Stimulated activated CD4-positive, alpha-beta T cell treated with anti-CD3 and anti-CD28 coated beads, Interleukin-2, amount 100 ng/mL, for 24 hours (primary cell): ENCODE measurements around the gene SNTG2.
"Not testable (repeated sequence)": the region's sequence is repeated elsewhere in the genome, so short reads cannot be mapped to it uniquely, and the experiment has no call there.

Experiments used
- DNase-seq, 2 donors: peaks; one replicate each; pipeline ENCODE4 v3.0.0-alpha.2; 2020

Gene SNTG2

DNA sequence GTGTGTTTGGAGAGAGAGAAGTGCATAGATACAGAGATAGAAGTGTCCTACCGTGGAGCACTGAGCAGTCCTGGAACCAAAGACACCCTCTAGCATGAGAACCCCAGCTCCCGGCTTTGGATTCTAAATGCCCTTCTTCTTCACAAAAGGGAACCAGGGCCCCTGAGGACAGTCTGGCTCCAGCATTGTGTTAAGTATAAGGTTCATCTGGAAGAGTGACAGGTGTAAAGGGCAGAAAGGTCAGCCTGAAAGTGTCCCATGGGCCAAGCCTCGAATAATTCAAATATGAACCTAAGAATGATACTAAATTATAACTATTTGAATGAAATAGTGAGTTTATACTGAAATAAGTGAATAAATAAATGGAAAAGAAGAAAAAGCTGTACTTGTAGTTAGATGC, 109.7 kb downstream of the SNTG2 start:
- DNase-seq: no peak

DNA sequence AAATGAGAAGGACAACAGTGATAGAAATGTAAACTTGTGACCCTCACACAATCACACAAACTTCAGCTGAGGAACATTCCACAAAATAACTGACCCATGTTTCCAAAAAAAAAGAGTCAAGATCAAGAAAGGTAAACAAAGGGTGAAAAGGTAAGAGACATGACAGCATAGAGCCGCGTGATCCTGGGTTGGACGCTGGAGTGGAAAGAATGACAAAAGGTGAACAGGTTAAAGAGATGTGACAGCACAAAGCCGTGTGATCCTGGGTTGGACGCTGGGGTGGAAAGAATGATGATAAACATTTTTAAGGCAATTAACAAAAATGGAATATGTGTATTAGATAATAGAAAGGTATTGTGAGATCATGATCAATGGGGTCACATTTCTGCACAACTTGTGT, 110.3 kb downstream of the SNTG2 start:
- DNase-seq: no peak

DNA sequence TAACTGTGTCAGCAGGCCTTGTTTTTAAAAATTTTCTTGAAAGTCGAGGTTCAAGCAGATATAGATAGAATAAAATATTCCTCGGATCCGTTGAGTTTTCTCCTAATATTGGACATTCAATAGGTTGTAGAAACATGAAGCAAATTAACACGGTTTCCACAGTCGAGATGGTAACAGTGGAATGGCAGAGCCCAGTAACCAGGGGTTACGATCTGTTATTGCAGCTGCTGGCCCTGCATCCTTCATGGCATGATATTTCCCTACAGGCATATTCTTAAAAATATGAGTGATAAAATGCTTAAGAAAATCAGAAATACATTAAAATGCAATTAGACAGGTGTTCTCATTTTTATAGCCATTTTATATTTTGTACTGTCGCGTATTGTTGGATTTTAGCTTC, 117.6 kb downstream of the SNTG2 start:
- no peak for DNase-seq

DNA sequence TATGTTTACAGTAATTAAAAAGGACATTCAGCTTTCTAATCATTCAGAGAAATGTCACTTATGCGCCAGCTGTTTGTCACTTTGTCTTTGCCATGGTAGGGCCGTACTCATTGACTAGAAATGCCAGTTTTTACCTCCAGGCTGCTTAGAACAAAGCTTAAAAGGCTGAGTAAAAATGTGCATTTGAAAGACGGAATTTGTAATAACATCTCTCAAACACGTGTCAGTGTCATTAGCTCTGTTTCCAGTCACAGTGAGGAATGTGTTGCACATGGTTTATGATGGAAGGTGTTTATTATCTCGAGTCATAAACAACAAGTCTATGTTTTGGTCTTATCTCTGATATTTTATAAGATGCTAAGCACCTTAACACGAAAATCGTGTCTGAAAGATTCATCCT, 118.2 kb downstream of the SNTG2 start:
- DNase-seq: no peak

DNA sequence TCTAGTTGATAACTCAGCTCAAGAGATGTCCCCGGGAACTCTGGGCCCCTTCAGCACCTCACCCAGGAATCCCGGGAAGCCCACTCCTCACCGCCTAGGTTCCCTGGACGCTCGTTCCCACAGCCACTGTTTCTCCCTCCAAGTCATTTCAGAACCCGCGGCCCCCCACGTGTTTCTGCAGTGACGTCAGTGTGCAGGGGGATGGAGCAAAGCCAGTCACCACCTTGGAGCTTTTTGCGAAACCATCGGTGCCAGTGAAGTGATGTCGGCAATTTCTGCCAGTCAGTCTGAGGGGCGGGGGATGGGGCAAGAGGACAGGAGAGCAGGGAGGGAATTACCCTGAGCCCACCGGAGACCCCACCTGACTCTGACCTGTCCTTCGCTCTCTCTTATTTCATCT, 119.2 kb downstream of the SNTG2 start:
- DNase-seq: no peak

DNA sequence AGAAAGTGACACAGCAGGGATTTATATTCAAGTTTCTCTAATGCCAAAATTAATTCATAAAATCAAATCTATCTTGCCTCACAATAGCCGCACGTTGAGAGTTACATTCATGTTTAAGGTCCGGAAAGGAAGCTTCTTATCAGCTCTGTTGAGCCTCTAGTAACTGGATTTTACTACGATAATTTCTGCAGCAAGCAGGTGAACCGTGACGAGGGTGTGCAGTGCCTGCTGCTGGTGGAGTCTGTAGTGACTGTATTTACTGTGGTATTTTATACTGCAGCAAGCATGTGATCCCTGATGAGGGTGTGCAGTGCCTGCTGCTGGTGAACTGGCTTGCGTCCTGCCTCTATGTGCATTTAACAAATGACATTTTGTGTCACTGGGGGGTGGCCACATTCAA, 120.0 kb downstream of the SNTG2 start:
- no peak for DNase-seq

DNA sequence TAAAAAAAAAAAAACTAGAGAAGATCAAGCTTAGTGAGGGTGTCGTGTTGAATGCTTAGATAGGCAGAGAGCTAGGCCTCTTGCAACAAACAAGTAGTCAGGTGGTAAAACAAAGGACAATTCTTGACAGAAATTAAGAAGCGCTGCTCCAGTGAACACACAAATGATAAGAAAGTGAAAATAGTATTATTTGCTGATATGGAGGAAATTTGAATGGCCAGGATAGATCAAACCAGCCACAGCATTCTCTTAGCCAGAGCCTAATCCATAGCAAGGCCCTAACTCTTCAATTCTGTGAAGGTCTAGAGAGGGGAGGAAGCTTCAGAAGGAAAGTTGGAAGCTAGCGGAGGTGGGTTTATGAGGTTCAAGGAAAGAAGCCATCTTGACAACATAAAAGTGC, 121.0 kb downstream of the SNTG2 start:
- no peak for DNase-seq

DNA sequence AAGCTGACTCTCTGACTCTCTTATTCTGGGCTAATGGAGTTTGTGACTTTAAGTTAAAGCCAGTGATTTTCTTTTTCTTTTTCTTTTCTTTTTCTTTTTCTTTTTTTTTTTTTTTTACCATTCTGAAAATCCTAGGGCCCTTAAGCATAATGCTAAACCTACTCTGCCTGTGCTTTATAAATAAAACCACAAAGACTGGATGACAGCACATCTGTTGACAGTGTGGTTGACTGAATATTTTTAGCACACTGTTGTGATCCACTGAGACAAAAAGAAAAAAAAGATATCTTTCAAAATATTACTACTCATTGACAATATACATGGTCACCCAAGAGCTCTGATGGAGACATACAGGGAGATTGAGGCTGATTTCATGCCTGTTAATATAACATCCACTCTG, 121.6 kb downstream of the SNTG2 start:
- DNase-seq: no peak

DNA sequence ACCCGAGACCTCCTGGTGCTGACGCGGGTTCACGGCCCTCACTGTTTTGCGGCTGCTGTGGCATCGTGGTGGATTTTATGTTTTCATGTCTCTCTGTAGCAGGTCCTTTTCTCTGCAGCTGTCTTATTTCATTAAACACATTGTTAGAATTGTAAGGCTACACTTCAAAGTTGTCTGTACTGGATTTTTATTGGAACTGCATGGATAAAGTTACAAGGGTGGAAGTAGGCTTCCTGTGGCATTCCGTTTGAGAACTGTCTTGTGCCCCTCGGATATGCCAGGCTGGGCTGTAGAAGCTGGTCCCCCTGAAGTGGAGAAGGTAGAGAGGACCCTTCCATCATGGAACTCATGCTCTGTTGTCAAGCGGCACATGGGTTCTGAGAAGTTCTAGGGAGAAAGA, 127.3 kb downstream of the SNTG2 start:
- DNase-seq: no peak

DNA sequence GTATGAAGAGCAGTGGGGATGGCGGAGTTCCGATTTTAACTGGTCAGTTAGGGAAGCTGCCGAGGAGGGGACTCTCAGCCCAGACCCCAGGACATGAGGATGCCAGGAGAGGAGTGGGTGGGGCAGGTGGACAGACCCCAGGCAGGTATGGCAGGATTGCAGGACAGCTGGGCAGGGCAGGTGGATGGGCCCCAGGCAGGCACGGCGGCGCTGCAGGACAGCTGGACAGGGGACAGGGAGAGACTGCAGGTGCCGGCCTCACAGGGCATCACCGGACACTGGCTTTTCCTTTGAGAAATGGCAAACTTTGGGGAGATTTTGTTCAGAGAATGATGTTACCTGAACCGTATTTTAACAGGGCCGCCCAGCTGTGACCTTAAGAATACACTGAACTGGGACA, 127.7 kb downstream of the SNTG2 start:
- no peak for DNase-seq

DNA sequence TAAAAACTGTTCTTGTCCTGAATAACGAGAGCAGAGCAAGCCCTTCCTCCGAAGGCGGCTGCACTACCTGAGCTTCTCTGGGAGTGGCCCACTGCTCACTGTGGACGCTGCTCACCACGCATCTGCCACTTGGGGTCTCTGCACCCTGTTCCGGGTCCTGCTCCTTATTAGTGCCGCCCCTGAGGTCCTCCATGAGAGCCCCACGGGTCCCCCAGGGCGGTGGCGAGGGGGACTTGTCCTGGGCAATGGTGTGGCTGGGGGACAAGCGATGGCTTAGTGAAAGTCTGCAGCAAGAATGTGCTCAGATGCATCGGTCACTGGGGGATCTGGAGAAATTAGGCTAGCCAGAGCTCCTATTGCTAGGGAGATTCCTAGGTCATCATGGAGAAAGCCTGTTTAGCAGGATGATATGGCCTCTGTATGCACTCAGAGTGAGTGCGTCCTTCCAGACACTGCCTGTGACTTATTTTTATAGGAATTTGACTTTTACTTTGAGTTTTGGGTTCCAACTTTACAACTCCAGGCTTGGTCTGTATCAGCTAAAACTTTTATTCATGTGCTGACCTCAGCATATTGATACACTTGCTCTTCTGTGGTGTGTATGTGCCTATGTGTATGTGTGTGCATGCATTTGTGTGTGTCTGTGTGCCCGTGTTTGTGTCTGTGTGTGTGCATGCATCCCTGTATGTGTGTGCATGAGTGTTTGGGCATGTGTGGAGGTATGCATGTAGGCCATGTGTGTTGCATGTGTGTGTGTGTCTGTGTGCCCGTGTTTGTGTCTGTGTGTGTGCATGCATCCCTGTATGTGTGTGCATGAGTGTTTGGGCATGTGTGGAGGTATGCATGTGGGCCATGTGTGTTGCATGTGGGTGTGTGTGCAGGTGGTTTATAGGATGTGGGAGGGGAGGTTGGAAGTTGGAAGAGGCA, 129.5 kb downstream of the SNTG2 start:
- DNase-seq: no peak

DNA sequence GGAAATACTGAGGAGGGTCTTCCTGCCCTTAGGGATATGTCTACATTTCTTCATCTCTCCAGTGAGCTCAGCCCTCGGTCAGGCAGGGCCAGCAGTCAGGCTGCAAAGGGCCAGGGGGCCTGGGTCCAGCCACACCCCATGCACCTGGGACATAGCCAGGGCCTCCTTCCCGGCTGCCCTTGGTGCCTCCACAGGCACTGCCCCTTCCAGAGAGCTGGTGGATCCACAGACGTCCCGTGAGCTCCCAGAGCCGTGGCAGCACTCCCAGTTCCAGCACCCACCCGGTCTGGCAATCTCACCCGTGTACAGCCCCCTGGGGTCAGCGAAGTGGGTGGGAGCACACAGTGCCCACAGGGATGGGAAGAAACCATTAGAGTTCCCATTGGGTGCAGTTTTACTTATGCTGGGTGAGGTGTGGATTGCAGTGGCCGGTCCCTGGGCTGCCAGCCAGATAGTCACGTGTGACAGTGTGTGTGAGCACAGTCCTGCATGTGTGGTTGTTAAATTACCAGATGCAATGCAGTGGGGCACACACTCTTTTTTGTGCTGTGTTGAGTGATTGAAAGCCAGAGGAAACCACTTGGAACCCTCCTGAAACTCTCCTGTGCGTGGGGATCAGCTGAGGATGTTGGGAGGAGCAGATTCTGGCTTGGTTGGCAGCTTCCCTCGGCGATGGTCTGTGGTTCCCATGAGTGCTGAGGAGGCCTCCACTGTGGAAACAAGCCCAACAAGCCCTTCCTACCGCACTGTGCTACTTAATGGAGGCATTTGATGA, 131.0 kb downstream of the SNTG2 start:
- no peak for DNase-seq

DNA sequence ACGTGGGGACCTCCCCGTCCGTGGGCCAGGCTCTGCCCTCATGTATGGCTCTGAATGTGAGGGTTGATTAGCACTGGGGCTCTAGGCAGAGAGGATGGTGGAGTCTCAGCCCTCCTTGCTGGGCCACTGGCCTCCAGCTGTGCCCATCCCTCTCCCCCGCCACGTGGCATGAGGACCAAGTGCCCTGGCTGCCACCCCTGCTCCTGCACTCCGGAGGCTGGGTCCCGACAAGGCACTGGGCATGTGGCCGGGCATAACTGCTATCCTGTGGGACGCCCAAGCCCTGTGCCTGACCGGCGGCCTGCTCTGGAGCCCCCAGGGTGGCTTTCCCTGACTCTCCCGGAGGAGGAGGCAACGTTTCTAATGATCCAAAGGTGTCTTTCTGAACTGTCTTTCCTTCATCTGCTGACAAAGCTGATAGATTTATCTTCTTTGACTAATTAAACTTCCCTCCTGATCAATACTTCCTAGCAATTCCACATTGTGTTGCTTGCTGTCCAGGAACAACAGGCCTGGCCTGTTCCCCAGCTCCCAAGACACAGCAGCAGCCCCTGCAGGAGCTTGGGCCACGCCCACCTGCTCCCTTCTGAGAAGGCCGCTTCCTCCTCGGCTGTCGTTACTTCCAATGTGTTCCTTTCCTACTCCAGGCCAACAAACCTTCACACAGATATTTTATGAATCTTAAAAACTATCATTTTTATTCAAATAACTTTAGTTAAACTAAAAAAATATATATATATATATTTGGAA, 132.0 kb downstream of the SNTG2 start:
- no peak for DNase-seq

DNA sequence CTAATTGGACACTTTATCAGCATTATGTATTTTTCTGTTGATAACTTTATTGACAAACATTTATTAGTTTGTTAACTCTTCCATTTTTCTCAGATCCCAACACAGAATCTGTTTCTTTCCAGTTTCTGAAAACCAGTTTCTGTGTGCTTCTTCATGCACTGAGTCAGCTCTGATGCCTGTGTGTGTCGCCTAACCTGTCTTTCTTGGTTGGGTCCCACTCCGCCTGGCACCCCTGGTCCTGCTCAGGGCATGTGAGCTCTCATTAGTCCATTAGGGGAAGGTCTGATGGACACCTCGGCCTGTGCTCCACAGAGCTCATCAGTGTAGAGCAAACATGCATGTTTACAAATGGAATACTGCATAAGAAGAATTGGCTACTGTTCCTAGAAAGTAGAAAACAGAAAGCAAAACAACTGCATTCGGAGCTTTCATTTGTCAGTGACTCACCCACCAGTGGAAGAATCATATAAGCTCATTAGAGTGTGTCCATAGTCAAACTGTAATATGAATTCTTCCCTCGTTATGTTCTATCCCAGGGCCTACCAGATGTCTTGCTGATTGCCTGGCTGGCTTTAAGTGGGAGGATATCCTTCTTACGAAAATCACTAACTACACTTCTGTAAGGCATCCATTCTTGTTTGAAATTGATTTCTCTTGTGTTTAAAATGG, 137.7 kb downstream of the SNTG2 start:
- DNase-seq: no peak

DNA sequence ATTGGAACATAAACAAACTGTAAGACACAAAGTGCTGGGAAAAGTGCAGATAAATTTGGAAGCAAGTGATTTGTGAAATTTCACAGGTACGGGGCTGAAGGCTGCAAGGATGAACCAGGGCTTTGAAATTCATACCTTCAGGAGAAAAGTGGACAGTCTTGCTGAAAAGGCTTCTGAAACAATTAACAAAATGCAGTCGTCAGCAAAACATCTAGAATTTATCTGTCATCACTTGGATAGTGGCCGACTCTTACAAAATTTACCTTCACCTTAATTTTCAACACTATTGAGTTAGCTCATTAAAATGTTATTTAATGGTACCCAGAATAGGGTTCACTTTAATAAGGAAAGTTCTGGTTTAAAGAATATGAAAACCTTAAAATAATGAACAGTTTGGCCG, 138.3 kb downstream of the SNTG2 start:
- no peak for DNase-seq

DNA sequence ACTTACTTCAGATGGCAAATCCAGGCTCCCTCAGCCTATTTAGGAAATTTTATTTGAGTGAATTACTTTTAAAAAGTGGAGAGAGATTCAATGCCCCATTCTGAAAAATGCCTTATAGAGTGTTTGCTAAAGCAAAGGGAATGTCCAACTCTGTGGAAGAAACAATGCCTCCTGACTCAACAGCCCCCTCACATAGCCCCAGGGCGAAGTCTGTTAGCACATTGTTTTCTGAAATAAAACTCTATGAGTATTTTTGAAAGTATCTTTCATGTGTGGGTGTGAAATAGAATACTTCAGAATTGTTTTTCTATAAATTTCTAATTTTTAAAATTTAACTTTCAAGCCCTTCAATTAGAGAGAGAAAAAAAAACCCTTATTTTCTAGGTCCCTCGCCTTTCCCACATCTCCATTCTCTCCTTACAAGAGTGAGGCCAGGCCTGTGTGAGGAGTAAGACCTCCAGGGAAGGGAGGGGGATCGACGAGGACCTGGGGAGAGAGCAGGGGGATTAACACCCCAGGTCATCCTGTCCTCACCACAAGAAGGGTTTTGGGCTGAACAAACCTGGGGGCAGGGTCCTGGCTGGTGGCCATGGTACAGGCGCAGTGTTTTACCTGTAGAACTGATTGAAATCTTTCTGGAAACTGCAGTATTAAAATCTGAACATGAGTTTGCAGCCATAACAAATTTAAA, 141.4 kb downstream of the SNTG2 start:
- DNase-seq: no peak

DNA sequence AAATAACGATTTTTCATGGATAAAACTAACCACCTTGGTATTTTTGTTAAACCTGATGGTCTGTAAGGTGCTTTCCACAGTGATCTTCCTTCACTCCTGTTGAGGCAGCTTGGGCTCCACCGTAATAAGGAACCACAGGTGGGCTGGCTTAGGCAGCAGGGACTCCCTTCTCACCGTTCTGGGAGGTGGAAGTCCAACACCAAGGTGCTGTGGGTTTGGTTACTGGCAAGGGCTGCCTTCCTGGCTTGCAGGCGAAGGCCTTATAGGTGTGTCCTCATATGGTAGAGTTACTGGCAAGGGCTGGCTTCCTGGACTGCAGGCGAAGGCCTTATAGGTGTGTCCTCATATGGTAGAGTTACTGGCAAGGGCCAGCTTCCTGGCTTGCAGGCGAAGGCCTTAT, 143.0 kb downstream of the SNTG2 start:
- not testable (repeated sequence) for DNase-seq

DNA sequence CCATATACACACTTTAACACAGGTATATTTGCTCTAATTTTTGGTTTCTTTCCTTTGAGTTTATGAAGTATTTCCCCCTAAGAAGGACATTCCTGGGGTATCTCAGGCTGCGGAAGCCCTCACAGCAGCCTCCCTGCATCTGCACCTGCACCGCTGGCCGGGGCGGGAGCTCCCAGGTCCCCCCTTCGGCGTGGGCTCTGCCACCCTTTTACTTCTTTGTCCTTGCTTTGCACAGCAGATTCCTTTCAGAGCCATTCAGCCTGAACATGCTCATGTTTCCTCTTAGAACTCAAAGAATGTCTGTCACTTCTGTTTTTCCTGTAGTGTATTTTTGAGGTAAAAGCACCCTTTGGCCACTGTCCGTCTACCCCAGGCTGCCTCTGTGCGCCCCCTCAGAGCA, 146.5 kb downstream of the SNTG2 start:
- no peak for DNase-seq

DNA sequence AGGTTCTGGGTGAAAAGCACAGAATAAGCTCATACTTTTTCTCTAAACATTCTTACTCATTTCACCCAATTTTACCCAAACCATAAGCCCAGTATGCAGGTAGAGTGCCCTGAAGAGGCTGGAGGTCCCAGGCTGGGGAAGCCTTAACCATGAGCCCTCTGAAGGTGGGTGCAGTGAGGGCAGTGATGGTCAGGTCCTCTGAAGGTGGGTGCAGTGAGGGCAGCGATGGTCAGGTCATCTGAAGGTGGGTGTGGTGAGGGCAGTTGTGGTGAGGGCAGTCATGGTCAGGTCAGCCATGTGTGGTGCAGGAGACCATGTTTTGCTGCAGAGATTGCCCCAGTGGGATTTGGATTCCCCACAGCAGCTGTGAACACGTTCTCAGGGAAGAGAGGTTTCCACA, 148.8 kb downstream of the SNTG2 start:
- no peak for DNase-seq

DNA sequence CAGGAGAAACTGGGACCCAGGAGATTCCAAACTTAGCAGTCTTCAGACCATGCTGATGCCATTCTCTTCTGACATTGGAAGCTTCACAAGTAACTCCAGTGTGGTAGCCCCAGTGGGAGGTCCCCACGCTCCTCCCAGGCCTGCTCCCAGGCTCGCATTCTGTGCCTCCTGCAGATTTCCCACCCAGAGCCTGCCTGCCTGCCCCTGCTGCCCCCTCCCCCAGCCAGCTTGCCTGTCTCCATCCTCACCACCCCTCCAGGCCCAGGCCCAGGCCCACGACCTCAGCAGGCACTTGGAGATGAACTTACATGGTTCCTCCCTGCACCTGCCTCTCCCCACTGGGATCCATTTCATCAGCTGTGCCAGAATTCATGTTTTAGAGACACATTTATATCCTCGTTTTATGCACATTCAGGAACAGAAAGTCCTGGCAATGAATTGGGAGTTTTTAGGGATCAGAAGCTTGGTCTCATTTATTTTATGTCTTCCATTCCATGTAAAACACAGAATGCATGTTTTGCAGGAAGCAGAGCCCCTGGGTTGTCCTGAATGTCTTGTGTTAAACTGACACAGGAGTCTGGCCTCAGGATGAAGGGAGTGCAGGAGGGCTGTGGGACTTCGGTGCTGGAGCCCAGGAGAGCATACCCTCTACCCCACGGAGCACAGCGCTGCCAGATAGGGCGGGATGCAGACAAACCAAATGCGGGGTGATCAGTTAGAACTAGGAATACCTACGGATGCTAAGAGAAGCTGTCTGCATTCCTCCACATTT, 150.5 kb downstream of the SNTG2 start:
- no peak for DNase-seq

DNA sequence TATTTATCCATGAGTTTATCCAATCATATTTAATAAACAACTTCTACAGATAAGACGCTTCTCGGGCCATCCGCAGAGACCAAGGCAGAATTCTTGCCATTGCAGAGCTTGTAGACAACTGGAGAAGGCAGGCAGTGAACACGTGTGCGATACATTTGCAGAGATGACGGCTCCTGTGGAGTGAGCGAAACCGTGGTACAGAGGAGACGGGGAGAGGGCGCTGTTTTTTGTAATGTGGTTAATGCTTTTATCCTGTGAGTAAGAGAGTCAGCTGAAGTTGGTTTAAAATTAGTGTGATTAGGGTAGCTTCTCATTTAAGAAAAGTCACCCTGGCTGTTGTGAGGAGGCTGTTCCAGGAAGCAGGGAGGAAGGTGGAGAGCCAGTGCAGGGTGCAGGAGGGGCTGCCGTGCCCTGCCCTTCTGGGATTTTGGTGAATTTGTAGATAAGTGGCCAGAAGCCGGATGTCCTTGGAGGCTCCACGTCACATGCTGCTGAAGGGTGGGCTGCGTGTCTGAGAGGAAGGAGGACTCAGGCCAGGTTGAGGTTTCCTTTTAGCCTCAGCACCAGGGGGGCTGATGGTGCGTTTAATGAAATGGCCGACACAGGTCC, 151.4 kb downstream of the SNTG2 start:
- no peak for DNase-seq
